ENCODE measurements around the gene CAMK1D. TPM values are rescaled to one million over a fixed set of nuclear protein-coding genes. Genes with fewer than 3 reads are reported as not detected.

The CAMK1D gene
- total and polyA plus RNA-seq, 2 of the 4 experiments (the other 2 are of a cell fraction): 5.0 to 5.3 TPM

DNA sequence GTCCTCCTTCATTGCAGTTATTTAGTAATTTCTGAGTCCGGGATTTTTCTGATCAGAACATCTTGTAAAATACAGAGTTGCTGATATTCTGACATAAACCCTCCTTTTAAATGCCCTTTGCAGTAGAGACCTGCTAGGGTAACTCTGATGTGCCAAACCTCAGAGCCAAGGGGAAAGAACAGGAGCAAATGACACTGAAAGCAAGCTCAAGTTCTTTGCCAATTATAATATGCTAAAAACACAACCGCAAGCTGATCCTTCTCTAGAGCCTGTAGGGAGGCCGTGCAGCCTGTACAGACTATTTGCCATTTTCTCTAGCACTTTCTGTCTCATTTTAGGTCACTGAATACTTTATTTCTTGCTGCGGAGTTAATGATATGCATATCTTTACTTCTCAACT, 240.4 kb downstream of the CAMK1D start:
- H3K27me3 ChIP-seq (ENCODE audit: control insufficient read depth, insufficient read depth, low read length): 0 out of 2 replicates have a peak, but pooled peaks cover 3% of the 10 kb centered on the region
- no peak overlapping the region for H4K8ac ChIP-seq (ENCODE audit: low read depth in 2 of 2, low read length in 2 of 2)
- no peak overlapping the region for H2BK15ac ChIP-seq (ENCODE audit: low read depth, low read length)
- TF ChIP-seq, protein P1, sequence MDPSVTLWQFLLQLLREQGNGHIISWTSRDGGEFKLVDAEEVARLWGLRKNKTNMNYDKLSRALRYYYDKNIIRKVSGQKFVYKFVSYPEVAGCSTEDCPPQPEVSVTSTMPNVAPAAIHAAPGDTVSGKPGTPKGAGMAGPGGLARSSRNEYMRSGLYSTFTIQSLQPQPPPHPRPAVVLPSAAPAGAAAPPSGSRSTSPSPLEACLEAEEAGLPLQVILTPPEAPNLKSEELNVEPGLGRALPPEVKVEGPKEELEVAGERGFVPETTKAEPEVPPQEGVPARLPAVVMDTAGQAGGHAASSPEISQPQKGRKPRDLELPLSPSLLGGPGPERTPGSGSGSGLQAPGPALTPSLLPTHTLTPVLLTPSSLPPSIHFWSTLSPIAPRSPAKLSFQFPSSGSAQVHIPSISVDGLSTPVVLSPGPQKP (IDR thresholded peaks at IDR 0.05; ENCODE audit: borderline replicate concordance, low read depth, low read length): no peak
- no peak for TF ChIP-seq CEBPB (IDR thresholded peaks at IDR 0.05; ENCODE audit: low read depth, low read length)
- TF ChIP-seq, protein P2, sequence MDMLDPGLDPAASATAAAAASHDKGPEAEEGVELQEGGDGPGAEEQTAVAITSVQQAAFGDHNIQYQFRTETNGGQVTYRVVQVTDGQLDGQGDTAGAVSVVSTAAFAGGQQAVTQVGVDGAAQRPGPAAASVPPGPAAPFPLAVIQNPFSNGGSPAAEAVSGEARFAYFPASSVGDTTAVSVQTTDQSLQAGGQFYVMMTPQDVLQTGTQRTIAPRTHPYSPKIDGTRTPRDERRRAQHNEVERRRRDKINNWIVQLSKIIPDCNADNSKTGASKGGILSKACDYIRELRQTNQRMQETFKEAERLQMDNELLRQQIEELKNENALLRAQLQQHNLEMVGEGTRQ (IDR thresholded peaks at IDR 0.05; ENCODE audit: low read depth, low read length): no peak
- no peak for TF ChIP-seq MAFK (IDR thresholded peaks at IDR 0.05; ENCODE audit: low read depth, low read length)
- no peak for TF ChIP-seq RAD21 (IDR thresholded peaks at IDR 0.05; ENCODE audit: low read length)
- TF ChIP-seq FOS (IDR thresholded peaks at IDR 0.05; ENCODE audit: low read depth, low read length): no peak
- TF ChIP-seq POLR2A (IDR thresholded peaks at IDR 0.05; ENCODE audit: low read depth, low read length): no peak
- no peak for TF ChIP-seq CHD1 (IDR thresholded peaks at IDR 0.05; ENCODE audit: low read depth, low read length)
- no peak for TF ChIP-seq MXI1 (IDR thresholded peaks at IDR 0.05; ENCODE audit: borderline replicate concordance, low read depth, low read length)
- TF ChIP-seq MAZ (IDR thresholded peaks at IDR 0.05; ENCODE audit: borderline replicate concordance, low read depth, low read length): no peak
- TF ChIP-seq, protein P3, sequence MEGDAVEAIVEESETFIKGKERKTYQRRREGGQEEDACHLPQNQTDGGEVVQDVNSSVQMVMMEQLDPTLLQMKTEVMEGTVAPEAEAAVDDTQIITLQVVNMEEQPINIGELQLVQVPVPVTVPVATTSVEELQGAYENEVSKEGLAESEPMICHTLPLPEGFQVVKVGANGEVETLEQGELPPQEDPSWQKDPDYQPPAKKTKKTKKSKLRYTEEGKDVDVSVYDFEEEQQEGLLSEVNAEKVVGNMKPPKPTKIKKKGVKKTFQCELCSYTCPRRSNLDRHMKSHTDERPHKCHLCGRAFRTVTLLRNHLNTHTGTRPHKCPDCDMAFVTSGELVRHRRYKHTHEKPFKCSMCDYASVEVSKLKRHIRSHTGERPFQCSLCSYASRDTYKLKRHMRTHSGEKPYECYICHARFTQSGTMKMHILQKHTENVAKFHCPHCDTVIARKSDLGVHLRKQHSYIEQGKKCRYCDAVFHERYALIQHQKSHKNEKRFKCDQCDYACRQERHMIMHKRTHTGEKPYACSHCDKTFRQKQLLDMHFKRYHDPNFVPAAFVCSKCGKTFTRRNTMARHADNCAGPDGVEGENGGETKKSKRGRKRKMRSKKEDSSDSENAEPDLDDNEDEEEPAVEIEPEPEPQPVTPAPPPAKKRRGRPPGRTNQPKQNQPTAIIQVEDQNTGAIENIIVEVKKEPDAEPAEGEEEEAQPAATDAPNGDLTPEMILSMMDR (conservative IDR thresholded peaks at IDR 0.05; ENCODE audit: low read depth, low read length): no peak
- no peak for TF ChIP-seq SMC3 (IDR thresholded peaks at IDR 0.05; ENCODE audit: low read depth, low read length)
- TF ChIP-seq BHLHE40 (IDR thresholded peaks at IDR 0.05; ENCODE audit: low read depth, low read length): no peak
- no peak for TF ChIP-seq RCOR1 (IDR thresholded peaks at IDR 0.05; ENCODE audit: insufficient replicate concordance, low read length)
- TF ChIP-seq NFE2L2 (IDR thresholded peaks at IDR 0.05; ENCODE audit: low read depth, low read length): no peak
- TF ChIP-seq RFX5 (IDR thresholded peaks at IDR 0.05; ENCODE audit: low read depth, low read length): no peak
- H3K27ac ChIP-seq (ENCODE audit: insufficient read depth, low read length): no peak overlapping the region
- CTCF ChIA-PET: interaction anchor here (0.5 kb wide), 1 partner anchor 376 kb away, joined by 8 read pairs; no protein-coding TSS in a partner anchor
- no peak overlapping the region for H3K4ac ChIP-seq (ENCODE audit: low read depth, low read length)
- no peak overlapping the region for H3K14ac ChIP-seq (replicated peaks; ENCODE audit: low read depth, low read length)
- H4K5ac ChIP-seq (ENCODE audit: low read depth, low read length): no peak overlapping the region
- no peaks in the 10 kb centered on the region for H3K36me3 ChIP-seq (ENCODE audit: control insufficient read depth, insufficient read depth, low read length)
- DNase-seq (no peak), ATAC-seq (ENCODE audit: low read depth) (no peak)
- no peak overlapping the region for H3K23ac ChIP-seq (ENCODE audit: low read depth, low read length)
- H3K9ac ChIP-seq (ENCODE audit: low read depth, low read length): no peak overlapping the region
- intact Hi-C loops (cut with micrococcal nuclease) (no loop called here), in situ Hi-C loops (cut with MboI; ENCODE audit: low sequenced_read_pairs) (no loop called here), dilution Hi-C loops (cut with HindIII; ENCODE audit: low sequenced_read_pairs, unreplicated experiment) (no loop called here)
- no peak overlapping the region for H2BK120ac ChIP-seq (ENCODE audit: low read depth, low read length)
- no peak overlapping the region for H2AK5ac ChIP-seq (ENCODE audit: low read depth, low read length)
- 82% methylated on average over 2 of the region's 4 CpGs; no CpG with 5 or more reads in 1 of the 2 experiments for WGBS, 2 experiments (ENCODE audit: extremely low coverage in 2 of 2, insufficient read length in 1 of 2)
- H2BK20ac ChIP-seq (ENCODE audit: low read depth, low read length): no peak overlapping the region
- H3K56ac ChIP-seq (ENCODE audit: extremely low read depth, insufficient read depth, low read length): no peak overlapping the region
- POLR2A ChIA-PET (ENCODE audit: unreplicated experiment): no interaction called here
- no peaks in the 10 kb centered on the region for H4K20me1 ChIP-seq (ENCODE audit: insufficient read depth, low read length)
- no peak overlapping the region for H3K4me3 ChIP-seq (ENCODE audit: insufficient read depth, low read depth, low read length)
- no peaks in the 10 kb centered on the region for H3K79me1 ChIP-seq (ENCODE audit: low read depth in 1 of 2, low read length in 2 of 2)
- BruUV-seq (replicated peaks): no TSS peak
- no peak overlapping the region for H2BK5ac ChIP-seq (ENCODE audit: low read depth, low read length, poor library complexity, severe bottlenecking)
- no peak overlapping the region for H2AK9ac ChIP-seq (replicated peaks; ENCODE audit: low read depth, low read length, poor library complexity)
- no peak overlapping the region for H3K18ac ChIP-seq (ENCODE audit: low read depth, low read length)
- no peaks in the 10 kb centered on the region; the same call in 1 of the 2 replicates for H3K4me1 ChIP-seq (ENCODE audit: control insufficient read depth, insufficient read depth, low read length)
- no peak overlapping the region for H2AFZ ChIP-seq (replicated peaks; ENCODE audit: low read length, poor library complexity)
- no peak overlapping the region for H3K4me2 ChIP-seq (ENCODE audit: low read depth, low read length)
- no peaks in the 10 kb centered on the region for H3K9me3 ChIP-seq (ENCODE audit: control insufficient read depth, insufficient read depth, low read length)
- H3K9me1 ChIP-seq (ENCODE audit: insufficient read depth, low read length): no peaks in the 10 kb centered on the region
- H4K91ac ChIP-seq (ENCODE audit: insufficient read depth, low read depth, low read length): no peak overlapping the region

Data from IMR-90 (cell line).